PC-3 (cell line): Measurements from ENCODE around the gene TRPC4AP. TPM values are rescaled to one million over a fixed set of nuclear protein-coding genes. Genes with fewer than 3 reads are reported as not detected.

ENCODE experiments used
- ATAC-seq: fragments of 200-7000 bp; cut with Tn5 transposase; 2 replicates; pipeline ENCODE4 v1.9.1; 2020; ENCODE audit warnings: mild to moderate bottlenecking, moderate library complexity
- BruUV-seq: library from RNA; stranded (reverse); fragments of 400-500 nt; replicated peaks from 2 replicates; lab custom pipeline; 2021; lab: Mats Ljungman, UMichigan
- CTCF ChIA-PET: fragments of 300-600 bp; sonication (Branson Sonifier 250); formaldehyde crosslinking; loops from one replicate; lab custom pipeline; 2022; ENCODE audit warnings: antibody characterized with exemption; lab: Charles Lee
- POLR2A ChIA-PET: fragments of 300-600 bp; sonication (Branson Sonifier 250); formaldehyde crosslinking; loops from one replicate; lab custom pipeline; 2022; ENCODE audit warnings: antibody characterized with exemption; ENCODE audit not compliant: unreplicated experiment; lab: Charles Lee
- DNase-seq: peaks from one replicate; pipeline ENCODE4 v3.0.0-alpha.2; 2015
- H2AFZ ChIP-seq: fragments of 300-600 bp; sonication (generic); 2 replicates; pipeline ENCODE4 v1.6.0; 2016; ENCODE audit warnings: antibody characterized with exemption, low read length
- H3F3A ChIP-seq: fragments of 300-600 bp; sonication (generic); one replicate; pipeline ENCODE4 v1.6.0; 2017; ENCODE audit warnings: antibody characterized with exemption, low read length, control low read depth, mild to moderate bottlenecking; ENCODE audit not compliant: unreplicated experiment
- H3K27ac ChIP-seq: fragments of 300-600 bp; sonication (generic); 2 replicates; pipeline ENCODE4 v1.5.1; 2016; ENCODE audit warnings: mild to moderate bottlenecking, low read length
- H3K27me3 ChIP-seq: fragments of 300-600 bp; sonication (generic); 2 replicates; pipeline ENCODE4 v1.6.1; 2016; ENCODE audit warnings: low read length, mixed read lengths
- H3K36me3 ChIP-seq: fragments of 300-600 bp; sonication (generic); 2 replicates; pipeline ENCODE4 v1.6.1; 2016; ENCODE audit warnings: low read depth, mixed run types, low read length, mixed read lengths
- H3K4me1 ChIP-seq: fragments of 300-600 bp; sonication (generic); 2 replicates; pipeline ENCODE4 v1.5.1; 2016; ENCODE audit warnings: low read length; ENCODE audit not compliant: insufficient read depth
- H3K4me2 ChIP-seq: fragments of 300-600 bp; sonication (generic); 2 replicates; pipeline ENCODE4 v1.6.0; 2016; ENCODE audit warnings: low read length
- H3K4me3 ChIP-seq: fragments of 300-600 bp; sonication (generic); 2 replicates; pipeline ENCODE4 v1.5.1; 2016; ENCODE audit warnings: mild to moderate bottlenecking, low read length, mixed read lengths
- H3K79me2 ChIP-seq: fragments of 300-600 bp; sonication (generic); 2 replicates; pipeline ENCODE4 v1.6.1; 2017; ENCODE audit warnings: low read length, mixed read lengths
- H3K9ac ChIP-seq: fragments of 300-600 bp; sonication (generic); 2 replicates; pipeline ENCODE4 v1.6.0; 2016; ENCODE audit warnings: mild to moderate bottlenecking, low read length
- H3K9me2 ChIP-seq: fragments of 300-600 bp; sonication (generic); replicated peaks from 2 replicates; pipeline ENCODE4 v1.6.1; 2016; ENCODE audit warnings: mixed run types, low read length, mixed read lengths
- H3K9me3 ChIP-seq: fragments of 300-600 bp; sonication (generic); 2 replicates; pipeline ENCODE4 v1.6.1; 2016; ENCODE audit warnings: low read length, mixed read lengths
- H4K20me1 ChIP-seq: fragments of 300-600 bp; sonication (generic); 2 replicates; pipeline ENCODE4 v1.6.1; 2016; ENCODE audit warnings: low read length, mixed read lengths
- EZH2 ChIP-seq: fragments of 300-600 bp; sonication (generic); IDR thresholded peaks from one replicate; pipeline ENCODE4 v1.6.1; 2017; ENCODE audit warnings: antibody characterized with exemption, mild to moderate bottlenecking, low read length; ENCODE audit not compliant: unreplicated experiment
- EZH2phosphoT487 ChIP-seq: fragments of 300-600 bp; sonication (generic); IDR thresholded peaks from 2 replicates; pipeline ENCODE4 v1.6.1; 2018; ENCODE audit warnings: mild to moderate bottlenecking, antibody characterized with exemption, low read length, borderline replicate concordance
- intact Hi-C: fragments of 100-400 bp; cut with micrococcal nuclease; formaldehyde crosslinking; loops from 2 replicates; pipeline ENCODE4 v1.9.0; 2023
- total RNA-seq: library from RNA; depleted of rRNA; stranded (reverse); fragments of >200 nt; gene quantifications from 2 replicates; pipeline ENCODE4 v1.2.3, GENCODE V29; 2014
- TF ChIP-seq, protein P1 (sequence below): fragments of 300-600 bp; sonication (generic); conservative IDR thresholded peaks from 2 replicates; pipeline ENCODE4 v1.5.1; 2017; ENCODE audit warnings: antibody characterized with exemption, low read depth, mild to moderate bottlenecking, low read length

Gene TRPC4AP
- total RNA-seq, 1 experiment from 2014 or later = 46.9 TPM

DNA sequence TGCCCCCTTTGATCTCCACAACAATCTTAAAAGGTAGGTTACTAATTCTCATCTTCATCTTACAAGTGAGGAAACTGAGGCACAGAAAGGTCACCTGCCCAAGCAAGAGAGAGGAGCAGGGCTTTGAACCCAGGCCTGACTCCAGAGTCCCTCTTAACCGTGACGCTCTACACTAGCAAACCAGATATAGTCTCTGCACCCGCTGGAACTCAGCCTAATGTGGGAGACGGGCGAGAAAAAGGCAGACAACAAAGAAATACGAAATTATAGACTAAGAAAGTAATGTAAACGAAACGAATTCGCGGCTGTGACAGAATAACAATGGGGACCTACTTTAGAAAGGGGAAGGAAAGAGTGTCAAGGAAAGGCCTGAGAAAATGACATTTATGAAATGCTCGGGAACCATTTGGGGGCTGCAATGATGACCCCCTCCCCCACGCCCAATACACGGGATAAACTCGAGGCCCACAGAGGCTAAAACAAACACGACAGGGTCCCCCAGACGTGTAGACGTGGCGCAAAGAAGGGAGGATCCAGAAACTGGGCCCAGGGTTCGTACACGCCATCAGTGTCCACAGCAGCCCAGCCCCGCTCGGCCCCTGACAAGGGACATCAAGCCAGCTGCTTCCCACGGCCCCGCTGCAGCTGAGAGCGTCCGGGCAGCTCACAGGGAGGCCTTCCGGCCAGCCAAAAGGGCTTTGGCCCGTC, 637 bp downstream of the TRPC4AP start:
- peaks cover 7% of the 10 kb centered on the region for H3F3A ChIP-seq
- ChIA-PET POLR2A (interaction anchor here (0.6 to 0.7 kb wide), 2 partner anchors 626 to 1602 kb away, joined by 3 to 30 read pairs; no protein-coding TSS in a partner anchor), CTCF (interaction anchor here (0.7 kb wide), 2 partner anchors 53 to 287 kb away, joined by 3 to 4 read pairs; no protein-coding TSS in a partner anchor)
- H3K79me2 ChIP-seq = peaks cover 56% of the 10 kb centered on the region
- ATAC-seq = peak; percentile 33
- intact Hi-C loops = loop anchor here (2.0 to 5.0 kb wide), 2 partner anchors 55 to 220 kb away; partner anchors contain the start of genes EDEM2 and GGT7
- BruUV-seq = TSS peak; percentile 66
- TF ChIP-seq EZH2 (no peak), EZH2phosphoT487 (no peak)
- TF ChIP-seq, protein P1, sequence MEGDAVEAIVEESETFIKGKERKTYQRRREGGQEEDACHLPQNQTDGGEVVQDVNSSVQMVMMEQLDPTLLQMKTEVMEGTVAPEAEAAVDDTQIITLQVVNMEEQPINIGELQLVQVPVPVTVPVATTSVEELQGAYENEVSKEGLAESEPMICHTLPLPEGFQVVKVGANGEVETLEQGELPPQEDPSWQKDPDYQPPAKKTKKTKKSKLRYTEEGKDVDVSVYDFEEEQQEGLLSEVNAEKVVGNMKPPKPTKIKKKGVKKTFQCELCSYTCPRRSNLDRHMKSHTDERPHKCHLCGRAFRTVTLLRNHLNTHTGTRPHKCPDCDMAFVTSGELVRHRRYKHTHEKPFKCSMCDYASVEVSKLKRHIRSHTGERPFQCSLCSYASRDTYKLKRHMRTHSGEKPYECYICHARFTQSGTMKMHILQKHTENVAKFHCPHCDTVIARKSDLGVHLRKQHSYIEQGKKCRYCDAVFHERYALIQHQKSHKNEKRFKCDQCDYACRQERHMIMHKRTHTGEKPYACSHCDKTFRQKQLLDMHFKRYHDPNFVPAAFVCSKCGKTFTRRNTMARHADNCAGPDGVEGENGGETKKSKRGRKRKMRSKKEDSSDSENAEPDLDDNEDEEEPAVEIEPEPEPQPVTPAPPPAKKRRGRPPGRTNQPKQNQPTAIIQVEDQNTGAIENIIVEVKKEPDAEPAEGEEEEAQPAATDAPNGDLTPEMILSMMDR = no peak
- no peak for DNase-seq
- H3K36me3 ChIP-seq = no peaks in the 10 kb centered on the region
- peak overlapping the region; percentile 92 for H3K9ac ChIP-seq
- H3K9me2 ChIP-seq = no peaks in the 10 kb centered on the region
- peak overlapping the region; percentile 65; the same call in 1 of the 2 replicates for H3K27ac ChIP-seq
- H3K9me3 ChIP-seq = no peaks in the 10 kb centered on the region
- peak overlapping the region; percentile 97 for H3K4me3 ChIP-seq
- H3K4me2 ChIP-seq = peak overlapping the region; percentile 98
- H3K27me3 ChIP-seq = no peaks in the 10 kb centered on the region
- peaks cover 17% of the 10 kb centered on the region; the same call in 1 of the 2 replicates for H4K20me1 ChIP-seq
- peaks cover 20% of the 10 kb centered on the region for H3K4me1 ChIP-seq
- peak overlapping the region; percentile 97 for H2AFZ ChIP-seq

DNA sequence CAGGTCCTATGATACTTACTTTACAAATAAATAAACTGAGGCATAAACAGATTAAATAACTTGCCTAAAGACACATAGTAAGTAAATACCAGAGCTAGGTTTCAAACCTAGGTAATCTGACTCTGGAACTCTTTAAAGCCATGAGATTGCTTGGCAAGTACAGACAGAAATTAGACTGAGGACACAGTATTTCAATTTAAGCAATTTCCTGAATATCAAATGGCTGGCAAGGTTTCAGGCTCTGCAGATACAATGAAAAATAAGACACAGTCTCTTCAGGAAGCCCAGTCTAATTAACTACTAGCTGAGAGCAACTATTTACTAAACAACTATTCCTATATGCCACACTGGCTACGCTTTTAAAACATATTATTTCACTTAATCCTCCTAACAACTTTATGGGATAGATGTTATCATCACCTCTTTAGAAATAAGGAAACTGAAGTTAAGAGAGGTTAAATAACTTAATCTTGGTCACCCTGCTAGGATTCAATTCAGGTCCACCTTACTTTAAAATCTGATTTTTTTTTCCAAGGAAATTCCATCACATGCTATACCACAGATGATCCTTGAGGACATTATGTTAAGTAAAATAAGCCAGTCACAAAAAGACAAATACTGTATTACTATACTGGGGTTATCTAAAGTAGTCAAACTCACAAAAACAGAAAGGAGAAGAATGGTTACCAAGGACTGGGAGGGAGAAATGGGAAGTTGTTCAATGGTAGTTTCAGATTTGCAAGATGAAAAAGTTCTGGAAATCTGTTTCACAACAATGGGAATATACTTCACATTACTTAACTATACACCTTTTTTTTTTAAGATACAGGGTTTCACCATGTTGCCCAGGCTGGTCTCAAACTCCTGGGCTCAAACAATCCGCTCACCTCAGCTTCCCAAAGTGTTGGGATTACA, 4.1 kb downstream of the TRPC4AP start:
- no peaks in the 10 kb centered on the region for H3K36me3 ChIP-seq
- H3F3A ChIP-seq = peaks cover 6% of the 10 kb centered on the region
- no peaks in the 10 kb centered on the region for H3K9me3 ChIP-seq
- H3K79me2 ChIP-seq = peaks cover 84% of the 10 kb centered on the region
- H3K9me2 ChIP-seq = no peaks in the 10 kb centered on the region
- no peak overlapping the region for H3K4me2 ChIP-seq
- ChIA-PET CTCF (no interaction called here), POLR2A (interaction anchor here (0.5 kb wide), 1 partner anchor 49 kb away, joined by 3 read pairs; no protein-coding TSS in a partner anchor)
- H3K27me3 ChIP-seq = no peaks in the 10 kb centered on the region
- H2AFZ ChIP-seq = no peak overlapping the region
- no TSS peak for BruUV-seq
- peaks cover 14% of the 10 kb centered on the region for H3K4me1 ChIP-seq
- H3K4me3 ChIP-seq = no peak overlapping the region
- H3K27ac ChIP-seq = no peak overlapping the region
- ATAC-seq = no peak
- no peak overlapping the region for H3K9ac ChIP-seq
- intact Hi-C loops = no loop called here
- TF ChIP-seq EZH2 = no peak
- TF ChIP-seq EZH2phosphoT487 = no peak
- TF ChIP-seq, protein P1 = no peak
- peaks cover 21% of the 10 kb centered on the region for H4K20me1 ChIP-seq
- DNase-seq = no peak
